ENCODE measurements around the gene MAP9.

The MAP9 gene

DNA sequence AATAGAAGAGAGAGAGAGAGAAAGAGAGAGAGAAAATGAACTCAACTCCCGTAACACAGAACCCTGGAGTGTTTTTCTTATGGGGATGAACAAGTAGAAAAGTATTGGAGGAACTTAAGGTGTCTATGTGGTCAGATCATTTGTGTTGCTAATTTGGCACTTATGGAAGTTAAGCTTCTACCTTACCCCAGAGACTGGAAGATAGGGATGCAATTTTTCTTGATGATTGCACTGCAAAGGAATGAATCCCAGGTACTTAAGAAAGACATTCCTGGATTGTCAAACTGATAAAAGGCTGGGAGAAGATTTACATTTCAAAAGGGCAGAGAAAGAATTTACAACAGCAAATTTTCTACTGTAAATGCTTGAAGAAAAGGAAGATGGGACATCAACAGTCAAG lies 57.2 kb downstream of the MAP9 start:
- TF ChIP-seq CREB1 (IDR thresholded peaks at IDR 0.05; ENCODE audit: low read depth) (no peak), YY1 (IDR thresholded peaks at IDR 0.05; ENCODE audit: low read depth) (no peak), TAF1 (IDR thresholded peaks at IDR 0.05; ENCODE audit: low read depth) (no peak), TEAD4 (IDR thresholded peaks at IDR 0.05) (no peak), TCF12 (IDR thresholded peaks at IDR 0.05; ENCODE audit: low read depth) (no peak), EP300 (IDR thresholded peaks at IDR 0.05; ENCODE audit: borderline replicate concordance) (no peak), FOXM1 (IDR thresholded peaks at IDR 0.05; ENCODE audit: borderline replicate concordance, low read depth) (no peak), EGR1 (IDR thresholded peaks at IDR 0.05) (no peak)

- TF ChIP-seq YY1 (IDR thresholded peaks at IDR 0.05; ENCODE audit: low read depth) (no peak), TCF12 (IDR thresholded peaks at IDR 0.05; ENCODE audit: low read depth) (no peak), CEBPB (IDR thresholded peaks at IDR 0.05) (no peak), FOXM1 (IDR thresholded peaks at IDR 0.05; ENCODE audit: borderline replicate concordance, low read depth) (no peak), TEAD4 (IDR thresholded peaks at IDR 0.05) (no peak), MAX (IDR thresholded peaks at IDR 0.05) (no peak), EP300 (IDR thresholded peaks at IDR 0.05; ENCODE audit: borderline replicate concordance) (no peak), USF1 (IDR thresholded peaks at IDR 0.05) (no peak), EGR1 (IDR thresholded peaks at IDR 0.05) (no peak)
- TF ChIP-seq, protein P1, sequence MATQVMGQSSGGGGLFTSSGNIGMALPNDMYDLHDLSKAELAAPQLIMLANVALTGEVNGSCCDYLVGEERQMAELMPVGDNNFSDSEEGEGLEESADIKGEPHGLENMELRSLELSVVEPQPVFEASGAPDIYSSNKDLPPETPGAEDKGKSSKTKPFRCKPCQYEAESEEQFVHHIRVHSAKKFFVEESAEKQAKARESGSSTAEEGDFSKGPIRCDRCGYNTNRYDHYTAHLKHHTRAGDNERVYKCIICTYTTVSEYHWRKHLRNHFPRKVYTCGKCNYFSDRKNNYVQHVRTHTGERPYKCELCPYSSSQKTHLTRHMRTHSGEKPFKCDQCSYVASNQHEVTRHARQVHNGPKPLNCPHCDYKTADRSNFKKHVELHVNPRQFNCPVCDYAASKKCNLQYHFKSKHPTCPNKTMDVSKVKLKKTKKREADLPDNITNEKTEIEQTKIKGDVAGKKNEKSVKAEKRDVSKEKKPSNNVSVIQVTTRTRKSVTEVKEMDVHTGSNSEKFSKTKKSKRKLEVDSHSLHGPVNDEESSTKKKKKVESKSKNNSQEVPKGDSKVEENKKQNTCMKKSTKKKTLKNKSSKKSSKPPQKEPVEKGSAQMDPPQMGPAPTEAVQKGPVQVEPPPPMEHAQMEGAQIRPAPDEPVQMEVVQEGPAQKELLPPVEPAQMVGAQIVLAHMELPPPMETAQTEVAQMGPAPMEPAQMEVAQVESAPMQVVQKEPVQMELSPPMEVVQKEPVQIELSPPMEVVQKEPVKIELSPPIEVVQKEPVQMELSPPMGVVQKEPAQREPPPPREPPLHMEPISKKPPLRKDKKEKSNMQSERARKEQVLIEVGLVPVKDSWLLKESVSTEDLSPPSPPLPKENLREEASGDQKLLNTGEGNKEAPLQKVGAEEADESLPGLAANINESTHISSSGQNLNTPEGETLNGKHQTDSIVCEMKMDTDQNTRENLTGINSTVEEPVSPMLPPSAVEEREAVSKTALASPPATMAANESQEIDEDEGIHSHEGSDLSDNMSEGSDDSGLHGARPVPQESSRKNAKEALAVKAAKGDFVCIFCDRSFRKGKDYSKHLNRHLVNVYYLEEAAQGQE (IDR thresholded peaks at IDR 0.05; ENCODE audit: low read depth), result no peak
Observed at GRCh38 chr4:155307731-155308277, 69.0 kb downstream of the MAP9 start.

GRCh38 chr4:155305619-155306018 lies 71.1 kb downstream of the MAP9 start:
- TF ChIP-seq YY1 (IDR thresholded peaks at IDR 0.05; ENCODE audit: low read depth), result no peak

- no peak for TF ChIP-seq FOXM1 (IDR thresholded peaks at IDR 0.05; ENCODE audit: borderline replicate concordance, low read depth)
- TF ChIP-seq EP300 (IDR thresholded peaks at IDR 0.05; ENCODE audit: borderline replicate concordance), result no peak
- TF ChIP-seq CEBPB (IDR thresholded peaks at IDR 0.05), result no peak
- TF ChIP-seq RAD21 (IDR thresholded peaks at IDR 0.05; ENCODE audit: low read depth), result no peak
- TF ChIP-seq NFIC (IDR thresholded peaks at IDR 0.05), result no peak
- no peak for TF ChIP-seq TCF12 (IDR thresholded peaks at IDR 0.05; ENCODE audit: low read depth)
Observed at GRCh38 chr4:155304375-155304774, 72.4 kb downstream of the MAP9 start.

DNA sequence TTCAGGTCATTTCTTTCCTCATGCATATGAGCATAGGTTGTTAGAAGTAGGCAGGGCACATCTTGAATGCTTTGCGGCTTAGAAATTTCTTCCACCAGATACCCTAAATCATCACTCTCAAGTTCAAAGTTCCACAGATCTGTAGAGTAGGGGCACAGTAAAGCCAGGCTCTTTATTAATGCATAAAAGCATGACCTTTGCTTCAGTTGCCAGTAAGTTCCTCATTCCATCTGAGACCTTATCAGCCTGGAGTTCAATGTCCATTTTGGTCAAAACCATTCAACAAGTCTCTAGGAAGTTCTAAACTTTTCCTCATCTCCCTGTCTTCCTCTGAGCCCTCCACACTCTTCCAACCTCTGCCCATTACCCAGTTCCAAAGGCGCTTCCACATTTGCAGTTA lies 77.7 kb downstream of the MAP9 start:
- TF ChIP-seq TCF12 (IDR thresholded peaks at IDR 0.05; ENCODE audit: low read depth) (no peak), ZBTB7A (IDR thresholded peaks at IDR 0.05; ENCODE audit: low read depth) (no peak), RAD21 (IDR thresholded peaks at IDR 0.05; ENCODE audit: low read depth) (no peak), EGR1 (IDR thresholded peaks at IDR 0.05) (no peak), YY1 (IDR thresholded peaks at IDR 0.05; ENCODE audit: low read depth) (no peak), MAX (IDR thresholded peaks at IDR 0.05) (no peak)
